ENCODE results near the gene COX19. TPM values are rescaled to one million over a fixed set of nuclear protein-coding genes. Genes with fewer than 3 reads are reported as not detected.

COX19 gene
- total RNA-seq, 1 experiment from 2014 or later, result 12.3 TPM

- Histone ChIP-seq H3K27me3 (ENCODE audit: insufficient read depth, low read length) (no peaks in the 10 kb centered on the region), H4K91ac (ENCODE audit: insufficient read length, low read depth, low read length) (no peak overlapping the region), H2AFZ (ENCODE audit: low read length) (no peak overlapping the region), H4K20me1 (ENCODE audit: control insufficient read depth, insufficient read depth, insufficient read length) (no peaks in the 10 kb centered on the region), H2BK15ac (ENCODE audit: low read depth, low read length) (no peak overlapping the region), H3K4me2 (ENCODE audit: insufficient read depth, insufficient read length, low read length) (no peak overlapping the region), H2BK20ac (ENCODE audit: low read depth, low read length, poor library complexity, severe bottlenecking) (no peak overlapping the region), H3K23ac (ENCODE audit: insufficient read length, low read depth, low read length) (no peak overlapping the region), H2BK5ac (ENCODE audit: insufficient read length, low read length) (no peak overlapping the region), H2AK5ac (ENCODE audit: insufficient read length, low read length) (no peak overlapping the region), H3K4ac (ENCODE audit: low read depth, low read length) (no peak overlapping the region), H3K79me2 (ENCODE audit: insufficient read depth, low read length) (no peaks in the 10 kb centered on the region), H3K4me1 (ENCODE audit: insufficient read depth, low read length) (no peaks in the 10 kb centered on the region), H3K56ac (ENCODE audit: insufficient read length, low read depth, low read length) (no peak overlapping the region), H2BK12ac (ENCODE audit: insufficient read length, low read depth, low read length) (no peak overlapping the region), H3K79me1 (ENCODE audit: insufficient read depth, low read depth, low read length, poor library complexity, severe bottlenecking) (no peaks in the 10 kb centered on the region), H2BK120ac (ENCODE audit: low read depth, low read length, poor library complexity, severe bottlenecking) (no peak overlapping the region), H3K18ac (ENCODE audit: insufficient read length, low read depth, low read length) (no peak overlapping the region), H4K8ac (replicated peaks; ENCODE audit: insufficient read length, low read depth, low read length) (no peak overlapping the region), H3K9me3 (ENCODE audit: control insufficient read depth, low read depth, low read length) (no peaks in the 10 kb centered on the region), H3K9ac (ENCODE audit: extremely low read depth, insufficient read length, low read length) (no peak overlapping the region), H3K14ac (ENCODE audit: insufficient read depth, low read length) (no peak overlapping the region), H3T11ph (ENCODE audit: low read length) (no peak overlapping the region), H4K5ac (ENCODE audit: insufficient read length, low read depth, low read length) (no peak overlapping the region), H3K23me2 (ENCODE audit: insufficient read length, low read depth, low read length, poor library complexity, severe bottlenecking) (peaks cover 3% of the 10 kb centered on the region), H3K27ac (ENCODE audit: insufficient read length, low read depth, low read length) (no peak overlapping the region)
- Mint-ChIP-seq H3K9me3 (no peaks in the 10 kb centered on the region), H3K4me3 (no peak overlapping the region), H3K27ac (no peak overlapping the region), H3K27me3 (ENCODE audit: low read depth) (no peaks in the 10 kb centered on the region; the same call in 1 of the 2 replicates), H3K36me3 (ENCODE audit: insufficient read depth in 1 of 3, low read depth in 3 of 3) (no peaks in the 10 kb centered on the region), H3K4me1 (peaks cover 2 to 13% of the 10 kb centered on the region in 2 experiments; a peak in 2 of 4 replicates)
- no CpG with 5 or more reads among the region's 15 CpGs for WGBS (ENCODE audit: extremely low coverage, insufficient read length, low lambda C conversion rate)
- TF ChIP-seq CTCF (conservative IDR thresholded peaks at IDR 0.05), result no peak
- no peak for DNase-seq
These were observed 4.7 kb upstream of the COX19 start for GRCh38 chr7:979886-980571.

Measured in H9 (cell line).